Measurements from ENCODE around the gene SATB1.

DNA sequence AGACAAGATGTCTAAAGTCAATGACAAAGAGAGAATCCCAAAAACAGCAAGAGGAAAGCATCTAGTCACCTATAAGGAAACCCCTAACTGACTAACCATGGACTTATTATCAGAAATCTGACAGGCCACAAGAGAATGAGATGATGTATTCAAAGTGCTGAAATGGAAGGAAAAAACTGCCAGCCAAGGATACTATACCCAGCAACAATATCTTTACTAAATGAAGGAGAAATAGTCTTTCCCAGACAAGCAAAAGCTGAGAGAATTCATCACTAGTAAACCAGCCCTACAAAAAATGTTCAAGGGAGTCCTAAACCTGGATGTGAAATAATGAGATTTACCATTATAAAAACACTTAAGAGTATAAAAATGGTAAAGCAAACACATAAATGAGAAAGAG lies 128.0 kb downstream of the SATB1 start:
- TF ChIP-seq, protein P1, sequence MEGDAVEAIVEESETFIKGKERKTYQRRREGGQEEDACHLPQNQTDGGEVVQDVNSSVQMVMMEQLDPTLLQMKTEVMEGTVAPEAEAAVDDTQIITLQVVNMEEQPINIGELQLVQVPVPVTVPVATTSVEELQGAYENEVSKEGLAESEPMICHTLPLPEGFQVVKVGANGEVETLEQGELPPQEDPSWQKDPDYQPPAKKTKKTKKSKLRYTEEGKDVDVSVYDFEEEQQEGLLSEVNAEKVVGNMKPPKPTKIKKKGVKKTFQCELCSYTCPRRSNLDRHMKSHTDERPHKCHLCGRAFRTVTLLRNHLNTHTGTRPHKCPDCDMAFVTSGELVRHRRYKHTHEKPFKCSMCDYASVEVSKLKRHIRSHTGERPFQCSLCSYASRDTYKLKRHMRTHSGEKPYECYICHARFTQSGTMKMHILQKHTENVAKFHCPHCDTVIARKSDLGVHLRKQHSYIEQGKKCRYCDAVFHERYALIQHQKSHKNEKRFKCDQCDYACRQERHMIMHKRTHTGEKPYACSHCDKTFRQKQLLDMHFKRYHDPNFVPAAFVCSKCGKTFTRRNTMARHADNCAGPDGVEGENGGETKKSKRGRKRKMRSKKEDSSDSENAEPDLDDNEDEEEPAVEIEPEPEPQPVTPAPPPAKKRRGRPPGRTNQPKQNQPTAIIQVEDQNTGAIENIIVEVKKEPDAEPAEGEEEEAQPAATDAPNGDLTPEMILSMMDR (IDR thresholded peaks at IDR 0.05), result no peak
- TF ChIP-seq POLR2A (IDR thresholded peaks at IDR 0.05; ENCODE audit: low read length), result no peak
- no peak for TF ChIP-seq REST (IDR thresholded peaks at IDR 0.05)
- no peak for TF ChIP-seq EP300 (IDR thresholded peaks at IDR 0.05)
- no peak for TF ChIP-seq POLR2AphosphoS2 (conservative IDR thresholded peaks at IDR 0.05; ENCODE audit: low read length)
- TF ChIP-seq ESRRA (IDR thresholded peaks at IDR 0.05; ENCODE audit: borderline replicate concordance, low read length), result no peak
- no peak for TF ChIP-seq HOXA7 (CRISPR knock-in tag; IDR thresholded peaks at IDR 0.05)
- no peak for TF ChIP-seq EHMT2 (IDR thresholded peaks at IDR 0.05; ENCODE audit: low read depth)
- TF ChIP-seq NFE2L2 (conservative IDR thresholded peaks at IDR 0.05; ENCODE audit: low read length), result no peak
